NCI-H524 (cell line): ENCODE data around the gene LRCH4.
"Not testable (repeated sequence)": the region's sequence is repeated elsewhere in the genome, so short reads cannot be mapped to it uniquely, and the experiment has no call there.

Experiments used
- DNase-seq, 2 experiments: peaks; one replicate each; lab custom pipeline; 2025; lab: John Stamatoyannopoulos, UW

The LRCH4 gene

DNA sequence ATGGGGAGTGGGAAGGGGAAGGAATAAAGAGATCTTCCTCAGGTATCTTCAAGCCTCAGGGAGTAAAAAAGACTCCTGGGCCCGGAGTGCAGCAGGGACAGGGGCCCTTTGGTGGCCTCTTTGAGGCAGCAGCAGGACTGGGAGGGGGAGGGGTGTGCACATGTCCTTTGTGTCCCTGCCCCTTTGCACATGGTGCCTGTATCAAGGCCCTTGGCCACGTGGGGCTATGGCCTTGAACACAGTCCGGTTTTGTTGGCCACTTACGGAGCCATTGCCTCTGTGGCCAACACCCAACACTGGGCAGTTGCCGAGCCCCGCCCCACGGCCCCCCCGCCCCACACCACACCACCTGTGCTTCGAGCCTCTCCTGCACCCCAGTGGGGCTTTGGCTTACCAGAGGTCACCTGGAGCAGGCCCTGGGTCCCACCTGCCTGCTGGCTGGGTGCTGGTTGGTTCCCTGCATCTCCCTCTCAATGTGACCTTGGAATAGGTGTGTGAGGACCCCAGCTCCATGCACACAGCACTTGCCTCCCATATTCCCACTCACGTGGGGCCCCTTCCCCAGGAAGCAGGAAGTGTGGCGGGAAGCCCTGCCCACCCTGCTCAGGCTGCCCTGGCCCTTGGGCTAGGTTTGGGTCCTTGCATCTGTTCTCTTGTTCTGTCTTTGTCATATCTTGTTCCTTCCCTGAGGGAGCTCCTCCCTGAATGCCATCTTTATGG is 17.6 kb downstream of the LRCH4 start:
- peak in 1 of 2 experiments; percentile 10 for DNase-seq

GRCh38 chr7:100567751-100568175 is 18.2 kb downstream of the LRCH4 start:
- peak in 1 of 2 experiments; percentile 11 for DNase-seq

- no peak for DNase-seq
Observed at GRCh38 chr7:100567031-100567730, 18.7 kb downstream of the LRCH4 start.

DNA sequence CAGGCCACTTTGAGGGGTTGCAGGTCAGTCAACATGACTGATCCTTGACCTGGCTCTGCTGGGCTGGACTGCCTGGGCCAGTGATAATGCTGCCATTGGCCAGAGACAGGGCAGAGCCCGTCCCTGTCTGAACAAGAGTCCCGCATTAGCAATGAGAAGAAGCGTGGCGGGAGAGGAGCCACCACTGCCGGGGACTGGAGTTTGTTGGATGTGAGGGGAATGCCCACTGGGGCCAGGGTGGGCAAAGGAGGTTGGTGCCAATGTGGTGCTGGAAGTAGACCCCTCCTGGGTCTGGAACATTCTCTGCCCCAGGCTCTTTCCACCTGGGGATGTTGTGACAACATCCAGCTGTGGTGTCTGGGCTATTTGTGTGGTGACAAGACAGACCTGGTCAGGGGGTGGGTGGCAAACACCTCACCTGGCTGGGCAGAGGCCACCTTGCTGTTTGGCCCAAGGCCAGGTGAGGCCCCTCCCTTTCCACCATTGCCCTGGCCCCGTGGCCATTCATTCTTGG is 19.9 kb downstream of the LRCH4 start:
- no peak for DNase-seq

DNA sequence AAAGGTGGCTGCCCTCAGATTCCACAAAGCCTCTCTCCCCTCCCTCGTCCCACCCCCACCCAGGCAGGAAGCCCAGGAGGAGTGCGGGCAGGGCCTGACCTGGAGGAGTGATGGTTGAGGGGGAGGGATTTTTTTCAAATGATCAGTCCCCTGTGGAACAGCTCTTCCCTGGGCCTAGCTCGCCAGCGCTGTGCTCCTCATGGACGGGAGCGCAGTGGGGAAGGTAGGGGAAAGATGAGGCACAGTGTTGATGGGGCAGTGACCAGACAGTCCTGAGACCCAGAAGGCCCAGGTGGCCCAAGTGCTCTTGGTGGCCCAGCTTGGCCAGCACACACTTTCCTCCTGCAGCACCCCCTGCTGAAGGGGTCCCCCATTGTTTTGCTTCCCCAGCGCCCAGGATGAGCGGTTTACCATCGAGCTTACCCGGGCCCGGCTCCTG is 20.8 kb downstream of the LRCH4 start:
- DNase-seq, result no peak

- not testable (repeated sequence) for DNase-seq
Observed at GRCh38 chr7:100564405-100564804, 21.5 kb downstream of the LRCH4 start.

- peak; percentile 24 to 37 for DNase-seq
Observed at GRCh38 chr7:100563809-100564400, 22.0 kb downstream of the LRCH4 start.

GRCh38 chr7:100563100-100563564 is 22.8 kb downstream of the LRCH4 start:
- DNase-seq, result no peak

DNA sequence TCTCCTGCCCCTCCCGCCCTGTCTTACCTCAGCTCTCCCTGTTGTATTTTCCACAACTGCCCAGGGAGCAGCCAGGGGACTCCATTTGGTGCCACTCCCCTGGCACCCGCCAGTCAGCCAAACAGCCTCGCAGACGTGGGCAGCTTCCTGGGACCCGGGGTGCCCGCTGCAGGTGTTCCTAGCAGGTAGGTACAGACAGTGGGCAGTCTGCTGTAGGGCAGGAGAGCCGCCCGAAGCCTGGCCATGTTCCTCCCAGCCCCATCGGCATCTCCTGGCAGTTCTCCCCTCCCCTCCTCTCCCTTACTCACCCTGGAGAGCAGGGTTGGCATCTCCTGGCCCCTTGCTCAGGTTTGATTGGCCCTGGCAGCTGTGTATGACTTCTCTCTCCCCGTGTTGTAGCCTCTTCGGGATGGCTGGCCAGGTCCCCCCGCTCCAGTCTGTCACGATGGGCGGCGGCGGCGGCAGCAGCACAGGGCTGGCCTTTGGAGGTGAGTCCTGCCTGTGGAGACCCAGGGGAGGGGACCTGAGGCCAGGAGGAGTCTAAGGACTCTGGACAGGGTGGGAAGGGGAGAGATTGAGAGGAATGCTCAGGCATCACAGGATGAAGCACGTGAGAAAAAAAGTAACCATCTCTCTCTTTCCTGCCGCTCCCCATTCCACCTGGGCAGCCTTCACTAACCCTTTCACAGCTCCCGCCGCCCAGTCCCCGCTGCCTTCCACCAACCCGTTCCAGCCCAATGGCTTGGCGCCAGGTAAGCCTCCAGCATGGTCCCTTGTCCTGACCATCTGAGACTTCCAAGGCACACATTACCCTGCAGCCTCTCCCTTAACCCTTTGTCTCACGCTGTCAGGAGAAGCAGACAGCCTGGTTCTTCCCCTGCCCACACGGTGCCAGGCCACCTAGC is 23.5 kb downstream of the LRCH4 start:
- DNase-seq, result no peak

GRCh38 chr7:100561491-100562194 is 24.3 kb downstream of the LRCH4 start:
- no peak for DNase-seq

DNA sequence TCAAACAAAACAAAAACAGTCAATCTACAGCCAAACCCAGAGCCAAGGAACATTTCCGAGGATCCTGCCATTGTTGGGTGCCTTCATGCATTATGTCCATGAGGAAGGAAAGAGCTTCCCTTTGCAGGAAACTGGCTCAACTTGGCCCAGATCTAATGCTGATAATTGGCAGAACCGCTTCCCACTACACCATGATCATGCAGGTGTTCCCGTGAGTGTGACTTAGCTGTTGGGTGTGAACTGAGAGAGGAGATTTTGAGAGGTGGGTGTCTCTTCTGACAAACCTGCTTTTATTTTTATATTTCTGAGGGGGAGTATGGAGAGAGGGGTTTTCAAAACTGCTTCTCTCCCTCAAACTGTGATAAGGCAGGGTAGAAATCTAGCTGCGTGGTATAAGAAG is 26.8 kb downstream of the LRCH4 start:
- DNase-seq, result no peak

DNA sequence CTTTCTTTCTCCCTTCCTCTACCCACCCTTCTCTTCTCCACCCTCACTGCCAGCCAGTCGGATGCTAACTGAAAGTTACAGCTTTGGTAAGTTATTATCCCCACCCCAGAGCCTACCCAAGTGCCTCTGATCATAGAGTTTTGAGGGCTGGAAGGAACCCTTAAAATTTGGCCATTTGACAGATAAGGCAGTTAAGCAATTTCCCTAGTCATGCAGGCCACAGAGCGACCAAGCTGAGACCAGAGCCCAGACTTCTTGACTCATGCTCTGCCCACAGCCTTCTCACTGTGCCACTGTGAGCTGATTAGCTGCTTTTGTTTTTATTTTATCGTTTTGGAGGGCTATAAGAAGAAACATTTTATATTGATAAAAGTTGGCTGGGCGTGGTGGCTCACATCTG is 29.4 kb downstream of the LRCH4 start:
- no peak for DNase-seq

DNA sequence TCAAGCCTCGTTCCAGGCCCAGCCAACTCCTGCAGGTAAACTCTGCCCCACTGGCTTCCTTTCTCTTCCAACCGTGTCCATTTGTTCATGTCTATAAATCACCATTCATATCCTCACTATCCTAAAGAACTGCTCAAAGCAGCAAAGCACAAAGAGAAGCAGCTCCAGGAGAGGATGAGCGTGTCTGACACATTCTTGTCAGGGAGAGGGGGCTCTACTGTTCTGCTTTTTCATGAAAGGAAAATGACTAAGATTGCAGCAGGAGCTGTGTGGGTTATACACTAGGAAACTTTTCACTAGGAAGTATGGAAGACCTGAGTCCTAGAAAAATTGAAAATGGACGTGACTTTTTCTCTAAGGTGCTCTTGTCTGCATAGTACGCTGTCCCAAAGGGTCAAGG is 30.2 kb downstream of the LRCH4 start:
- DNase-seq, result no peak

GRCh38 chr7:100553032-100553431 is 32.9 kb downstream of the LRCH4 start:
- DNase-seq, result no peak

DNA sequence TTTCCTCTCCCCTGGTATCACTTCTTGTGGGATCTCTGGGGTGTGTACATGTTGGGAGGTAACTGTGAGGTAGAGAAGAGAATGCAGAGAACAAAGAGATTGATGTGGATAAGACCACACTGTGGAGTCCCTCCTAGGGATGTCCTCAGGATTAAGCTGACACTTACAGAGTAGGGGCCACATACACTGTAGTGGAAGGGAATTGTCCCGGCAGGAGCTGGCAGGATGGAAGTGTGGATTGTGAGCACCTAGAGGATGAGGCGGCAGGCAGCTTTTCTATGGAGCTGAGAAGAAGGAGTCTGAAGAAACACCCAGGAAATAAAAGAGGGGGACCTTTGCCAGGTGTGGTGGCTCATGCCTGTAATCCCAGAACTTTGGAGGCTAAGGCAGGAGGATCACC is 33.4 kb downstream of the LRCH4 start:
- DNase-seq, result no peak

GRCh38 chr7:100548446-100548845 is 37.5 kb downstream of the LRCH4 start:
- DNase-seq, result not testable (repeated sequence)

DNA sequence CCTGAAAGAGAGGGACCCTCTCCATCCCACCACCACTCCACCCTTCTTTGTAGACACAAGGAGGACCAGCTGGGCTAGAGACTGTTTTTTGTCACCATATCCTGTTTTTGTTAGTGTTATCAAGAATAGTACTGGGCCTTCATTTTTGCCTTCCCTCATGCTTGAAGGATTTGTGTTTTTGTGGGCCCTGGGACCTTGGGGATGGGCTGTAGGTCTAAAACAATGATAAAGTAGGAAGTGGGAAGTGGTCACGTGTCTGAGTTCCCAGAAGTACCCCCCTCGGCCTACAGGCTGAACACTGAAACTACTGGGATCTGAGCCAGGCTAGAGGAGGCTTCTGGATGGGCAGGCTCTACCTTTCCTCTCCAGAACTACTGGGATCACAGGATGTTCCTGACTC is 38.1 kb downstream of the LRCH4 start:
- no peak for DNase-seq

- DNase-seq, result no peak
Observed at GRCh38 chr7:100546926-100547800, 38.8 kb downstream of the LRCH4 start.

GRCh38 chr7:100546129-100546925 is 39.6 kb downstream of the LRCH4 start:
- DNase-seq, result no peak
